GM19351 (cell line): ENCODE measurements around the gene SLC26A1.

ENCODE experiments used
- ATAC-seq: cut with Tn5 transposase; IDR thresholded peaks from one replicate; pipeline ENCODE4 v1.9.1; 2021; ENCODE audit warnings: mild to moderate bottlenecking, moderate library complexity; ENCODE audit not compliant: unreplicated experiment

The SLC26A1 gene

DNA sequence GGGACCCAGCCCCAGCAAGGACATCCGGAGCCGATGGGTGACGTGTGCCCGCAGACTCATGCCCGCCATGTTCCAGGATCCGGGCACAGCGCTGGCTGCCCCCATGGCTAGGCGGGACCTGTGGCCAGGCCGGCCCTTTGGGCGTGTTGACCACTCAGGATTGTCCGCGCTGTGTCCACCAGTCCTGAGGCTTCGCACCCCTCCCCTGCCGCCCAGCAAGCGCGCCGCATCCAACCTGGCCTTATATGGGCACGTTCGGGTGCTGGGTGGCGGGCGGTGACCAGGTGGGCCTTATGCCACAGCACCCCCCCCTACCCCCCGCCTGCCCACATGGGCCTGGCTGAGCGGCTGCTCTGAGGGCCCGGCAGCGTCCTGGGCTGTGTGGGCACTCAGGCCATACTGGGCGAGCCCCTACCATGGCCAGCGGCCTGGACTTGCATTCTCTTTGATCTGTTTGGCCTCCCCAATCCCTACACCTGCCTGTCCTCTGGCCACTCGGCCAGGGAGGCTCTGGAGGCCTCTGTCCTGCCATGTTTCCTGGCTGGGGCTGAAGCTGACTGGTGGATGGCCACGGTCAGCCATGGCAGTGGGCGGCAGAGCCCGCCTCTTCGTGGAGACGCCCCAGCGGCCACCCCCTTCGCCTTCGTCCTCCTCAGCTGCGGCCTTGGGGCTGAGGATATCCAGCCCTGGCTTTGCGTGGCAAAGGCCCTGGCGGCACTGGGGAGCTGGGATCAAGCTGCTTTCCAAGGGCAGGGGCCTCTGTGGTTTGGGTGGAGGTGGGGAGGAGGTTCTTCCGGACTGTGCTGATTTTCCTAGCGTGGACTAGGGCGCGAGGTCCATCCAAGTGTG is 20.2 kb upstream of the SLC26A1 start:
- ATAC-seq, result no peak

DNA sequence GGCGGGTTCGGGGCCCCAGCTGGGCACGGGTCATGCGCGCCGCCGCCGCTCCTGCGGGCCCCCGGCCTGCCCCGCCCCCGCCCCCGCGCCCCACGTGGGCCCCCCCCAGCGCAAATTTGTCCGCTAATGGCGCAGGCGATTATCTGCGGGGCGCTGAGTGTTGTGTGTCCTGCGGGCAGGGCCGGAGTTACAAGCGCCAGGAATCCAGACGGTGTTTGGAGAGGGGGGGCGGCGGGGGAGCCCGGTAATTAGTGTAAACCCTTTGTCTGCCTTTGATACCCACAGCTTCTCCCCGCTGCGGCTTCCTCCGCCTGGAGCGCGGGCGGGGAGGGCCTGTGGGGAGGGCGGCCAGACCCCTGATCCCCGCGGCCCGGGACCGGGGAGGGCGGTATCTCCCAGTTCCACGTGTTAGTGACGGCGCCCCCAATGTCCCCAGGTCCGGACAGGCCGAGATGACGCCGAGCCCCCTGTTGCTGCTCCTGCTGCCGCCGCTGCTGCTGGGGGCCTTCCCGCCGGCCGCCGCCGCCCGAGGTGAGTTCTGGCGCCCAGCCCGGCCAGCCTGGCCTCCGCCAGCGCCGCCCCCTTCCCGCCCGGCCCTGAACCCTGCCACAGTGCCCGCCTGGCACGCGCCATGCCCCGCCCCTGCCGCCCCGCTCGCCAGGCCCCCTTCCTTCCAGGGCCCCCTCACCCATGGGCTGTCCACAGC is 19.0 kb upstream of the SLC26A1 start:
- no peak for ATAC-seq

DNA sequence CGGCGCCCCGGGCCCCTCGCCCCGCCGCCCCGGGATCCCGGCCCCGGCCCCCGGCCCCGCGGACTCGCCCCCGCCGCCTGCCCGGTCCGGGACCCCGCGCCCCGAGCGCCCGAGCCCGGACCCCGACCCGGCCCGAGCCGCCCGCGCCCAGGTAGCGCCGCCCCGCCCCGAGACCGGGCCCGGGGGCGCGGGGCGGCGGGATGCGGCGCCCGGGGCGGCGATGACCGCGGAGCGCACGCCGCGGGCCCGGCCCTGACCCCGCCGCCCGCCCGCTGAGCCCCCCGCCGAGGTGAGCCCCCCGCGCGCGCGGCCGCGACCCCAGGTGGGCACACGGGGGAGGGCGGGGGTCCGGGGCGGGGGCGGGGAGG is 18.4 kb upstream of the SLC26A1 start:
- no peak for ATAC-seq

DNA sequence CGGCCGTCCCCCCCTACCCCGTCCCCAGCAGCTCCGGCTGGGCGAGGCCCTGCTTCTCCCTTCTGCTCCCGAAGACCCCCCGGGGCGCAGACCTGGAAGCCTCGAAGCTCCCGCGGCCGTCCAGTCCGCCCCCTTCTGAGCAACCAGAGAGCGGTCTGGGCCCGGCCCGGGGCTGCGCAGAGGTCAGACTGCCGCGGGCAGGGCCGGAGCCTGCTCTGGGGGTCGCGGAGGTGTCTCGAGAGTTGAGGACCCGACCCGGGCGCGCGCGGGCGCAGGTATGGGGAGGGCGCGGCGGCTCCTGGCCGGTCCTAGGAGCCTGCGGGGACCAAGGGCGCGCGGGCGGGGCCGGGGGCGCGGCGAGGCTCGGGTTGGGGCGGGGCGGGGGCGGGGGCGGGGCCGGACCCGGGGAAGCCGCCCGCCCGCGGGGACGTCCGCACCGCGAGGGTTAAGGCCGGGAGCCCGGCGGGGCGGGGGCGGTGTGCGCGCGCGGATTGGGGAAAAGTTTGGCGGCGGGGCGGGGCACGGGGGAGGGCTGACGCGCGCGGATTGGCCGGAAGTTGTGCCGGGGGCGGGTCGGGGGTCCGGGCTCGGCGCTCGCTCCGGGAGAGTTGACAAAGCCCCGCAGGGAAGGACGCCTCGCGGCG is 17.9 kb upstream of the SLC26A1 start, which contains the start of gene FGFRL1:
Gene FGFRL1, plus strand, starts transcription at position 605 of the 644 bp plus-strand sequence. CDS start 860 bp downstream, outside the sequence.
- peak; percentile 41 for ATAC-seq

DNA sequence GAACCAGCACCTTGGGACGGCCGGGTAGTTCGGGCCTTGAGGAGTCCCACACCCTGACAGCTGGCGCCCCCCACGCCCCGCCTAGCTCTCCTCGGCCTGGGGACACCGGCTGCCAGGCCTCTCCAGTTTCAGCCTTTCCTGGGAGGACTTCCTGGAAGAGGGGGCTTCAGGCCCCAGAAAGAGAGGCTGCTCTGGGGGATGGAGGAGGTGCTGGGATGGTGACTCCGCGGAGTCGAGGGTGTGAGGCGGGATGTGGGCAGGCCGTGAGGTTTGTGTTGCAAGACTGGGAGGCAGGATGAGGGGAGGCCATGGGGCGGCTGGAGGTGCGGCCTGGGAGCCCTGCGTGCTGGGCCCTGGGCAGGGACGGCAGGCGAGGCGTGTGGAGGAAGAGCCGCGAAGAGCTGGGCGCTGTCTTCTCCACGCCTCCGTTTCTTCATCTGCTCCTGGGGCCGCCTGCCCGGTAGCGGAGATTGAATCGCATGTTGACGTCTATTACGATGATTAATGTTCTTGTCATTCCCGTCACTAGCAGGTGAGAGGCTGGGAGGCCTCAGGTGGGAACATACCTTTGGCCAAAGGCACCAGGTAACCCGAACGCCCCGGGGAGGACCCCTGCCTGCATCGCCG is 17.3 kb upstream of the SLC26A1 start:
- no peak for ATAC-seq

DNA sequence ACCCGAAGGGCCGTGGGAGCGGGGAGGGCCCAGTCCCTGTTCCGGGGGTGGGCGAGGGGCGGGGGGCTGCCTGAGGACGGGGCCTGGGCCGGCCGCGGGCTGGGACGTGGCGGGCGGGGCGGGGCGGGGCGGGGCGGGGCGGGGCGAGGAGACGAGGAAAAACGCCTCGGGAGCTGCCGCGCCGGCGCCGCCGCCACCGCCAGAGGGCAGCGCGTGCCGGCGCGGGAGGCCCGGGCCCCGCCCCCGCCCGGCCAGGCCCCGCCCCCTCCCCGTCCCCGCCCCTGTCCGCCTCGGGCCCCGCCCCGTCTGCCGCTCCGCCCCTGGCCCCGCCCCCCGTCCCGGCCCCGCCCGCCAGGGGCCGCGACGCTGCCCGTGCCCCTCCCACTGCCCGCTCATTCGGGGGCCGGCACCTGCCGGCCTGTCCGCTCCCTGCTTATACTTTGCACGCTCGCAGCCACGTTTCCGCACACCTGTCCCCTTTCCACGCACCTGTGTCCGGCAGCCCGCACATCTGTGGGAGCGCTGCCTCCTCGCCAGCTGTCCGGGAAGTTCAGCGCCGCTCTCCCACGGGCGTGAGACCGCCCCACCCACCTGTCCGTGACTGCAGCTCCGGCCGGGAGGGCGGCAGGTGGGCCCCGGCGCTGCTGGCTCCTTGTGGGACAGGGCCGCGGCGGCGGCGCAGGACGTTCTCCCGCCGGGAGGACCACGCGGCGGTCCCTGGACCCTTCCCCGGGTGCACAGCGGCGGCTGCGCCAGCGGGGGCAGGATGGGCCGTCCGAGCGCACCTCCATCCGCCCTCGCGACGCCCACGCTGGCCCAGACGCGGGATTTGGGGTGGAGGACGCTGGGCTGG is 16.6 kb upstream of the SLC26A1 start:
- peak; percentile 36 for ATAC-seq

DNA sequence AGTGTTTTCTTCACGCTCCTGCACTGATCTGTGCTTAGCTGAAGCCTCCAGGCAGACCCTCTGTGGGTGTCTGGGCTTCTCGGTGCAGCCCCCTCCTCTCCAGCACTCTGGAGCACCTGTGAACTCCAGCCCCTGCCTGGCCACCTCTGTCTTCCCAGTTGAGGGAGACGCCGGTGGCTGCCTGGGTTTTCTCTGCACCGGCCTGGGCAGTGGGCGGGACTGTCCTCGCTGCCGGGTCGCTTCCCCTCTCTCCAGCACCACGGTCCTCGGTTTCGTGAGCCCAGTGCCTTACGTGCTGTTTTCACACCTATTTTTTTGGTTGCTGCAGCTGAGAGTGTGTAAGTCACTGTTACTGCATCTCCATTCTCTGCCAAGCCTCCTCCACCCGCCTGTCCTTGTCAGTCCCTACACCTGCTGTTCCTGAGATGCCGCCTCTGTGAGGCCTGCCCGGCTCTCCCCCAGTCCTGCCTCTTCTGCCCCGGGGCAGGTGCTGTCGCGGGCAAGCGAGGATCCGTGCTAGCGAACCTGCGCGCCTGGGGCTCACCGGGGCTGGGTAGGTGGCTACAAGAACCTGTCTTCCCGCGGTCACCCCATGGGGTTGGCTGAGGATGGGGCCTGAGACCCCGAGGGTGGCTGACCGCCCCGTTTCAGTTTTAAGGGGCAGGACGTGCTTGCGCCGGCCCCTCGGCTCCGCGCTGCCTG is 15.8 kb upstream of the SLC26A1 start:
- ATAC-seq, result no peak

DNA sequence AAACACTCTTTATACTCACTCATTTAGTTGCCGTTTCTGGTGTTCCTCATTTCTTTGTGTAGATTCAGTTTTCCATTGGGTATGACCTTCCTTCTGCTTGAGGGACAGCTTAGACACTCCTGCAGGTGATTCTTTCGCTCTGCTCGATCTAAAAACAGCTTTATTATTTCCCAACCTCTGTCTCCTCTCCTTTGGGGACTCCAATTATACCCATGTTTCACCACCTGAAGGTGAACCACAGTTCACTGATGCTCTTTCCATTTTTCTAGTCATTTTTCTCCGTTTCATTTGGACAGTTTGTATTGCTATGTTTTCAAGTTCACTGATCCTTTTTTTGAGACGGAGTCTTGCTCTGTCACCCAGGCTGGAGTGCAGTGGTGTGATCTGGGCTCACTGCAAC is 13.7 kb upstream of the SLC26A1 start:
- no peak for ATAC-seq

DNA sequence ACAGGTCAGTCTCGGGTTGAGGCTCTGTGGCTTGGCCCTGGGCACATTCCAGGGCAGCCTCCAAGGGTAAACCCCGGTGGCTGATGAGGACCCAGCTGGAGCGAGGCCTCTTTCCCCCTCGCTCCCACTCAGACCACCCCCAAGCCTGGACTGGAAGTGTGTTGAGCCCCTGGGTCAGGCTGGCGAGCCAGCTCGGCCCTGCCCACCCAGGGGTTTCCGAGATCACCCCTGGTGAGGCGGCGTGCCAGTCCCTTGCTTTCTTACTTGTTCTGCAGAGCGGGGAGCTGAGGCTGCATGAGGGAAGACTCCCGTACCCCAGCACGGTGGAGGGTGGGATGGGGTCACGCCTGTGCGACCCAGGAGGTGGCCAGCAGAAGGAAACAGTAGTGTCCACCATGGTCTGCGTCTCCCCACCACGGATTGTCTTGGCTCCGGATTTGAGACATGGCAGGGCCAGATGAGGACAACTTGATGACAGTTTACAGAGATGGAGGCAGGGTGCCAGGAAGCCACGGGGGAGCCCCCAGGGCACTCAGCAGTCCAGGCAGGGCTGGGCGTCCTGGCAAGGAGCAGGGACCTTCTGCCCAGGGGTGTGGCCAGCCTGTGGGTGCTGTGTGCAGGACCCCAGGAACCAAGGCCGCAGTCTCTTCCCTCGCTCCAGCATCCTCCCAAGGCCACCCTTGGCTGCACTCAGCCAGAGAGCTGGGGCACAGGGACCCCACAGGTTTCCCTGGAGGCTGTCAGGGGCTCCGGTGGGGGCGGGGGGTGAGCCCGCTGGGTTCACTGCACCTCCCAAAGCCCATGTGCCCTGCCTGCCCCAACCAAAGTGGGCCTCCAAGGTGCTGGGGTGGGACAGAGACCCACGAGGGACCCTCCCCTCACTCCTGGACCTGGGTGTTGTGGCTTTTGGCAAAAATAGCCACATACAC is 11.6 kb upstream of the SLC26A1 start:
- no peak for ATAC-seq

DNA sequence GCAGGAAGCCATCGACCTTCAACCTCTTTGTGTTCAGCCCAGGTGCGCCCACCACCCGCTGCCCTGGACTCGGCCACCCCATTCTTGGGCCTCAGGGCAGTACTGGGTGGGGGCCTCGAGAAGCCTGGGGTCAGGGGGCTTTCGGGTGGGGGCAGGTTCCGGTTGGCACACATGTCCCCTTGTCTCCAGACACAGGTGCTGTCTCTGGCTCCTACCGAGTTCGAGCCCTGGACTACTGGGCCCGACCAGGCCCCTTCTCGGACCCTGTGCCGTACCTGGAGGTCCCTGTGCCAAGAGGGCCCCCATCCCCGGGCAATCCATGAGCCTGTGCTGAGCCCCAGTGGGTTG is 10.8 kb upstream of the SLC26A1 start:
- no peak for ATAC-seq

DNA sequence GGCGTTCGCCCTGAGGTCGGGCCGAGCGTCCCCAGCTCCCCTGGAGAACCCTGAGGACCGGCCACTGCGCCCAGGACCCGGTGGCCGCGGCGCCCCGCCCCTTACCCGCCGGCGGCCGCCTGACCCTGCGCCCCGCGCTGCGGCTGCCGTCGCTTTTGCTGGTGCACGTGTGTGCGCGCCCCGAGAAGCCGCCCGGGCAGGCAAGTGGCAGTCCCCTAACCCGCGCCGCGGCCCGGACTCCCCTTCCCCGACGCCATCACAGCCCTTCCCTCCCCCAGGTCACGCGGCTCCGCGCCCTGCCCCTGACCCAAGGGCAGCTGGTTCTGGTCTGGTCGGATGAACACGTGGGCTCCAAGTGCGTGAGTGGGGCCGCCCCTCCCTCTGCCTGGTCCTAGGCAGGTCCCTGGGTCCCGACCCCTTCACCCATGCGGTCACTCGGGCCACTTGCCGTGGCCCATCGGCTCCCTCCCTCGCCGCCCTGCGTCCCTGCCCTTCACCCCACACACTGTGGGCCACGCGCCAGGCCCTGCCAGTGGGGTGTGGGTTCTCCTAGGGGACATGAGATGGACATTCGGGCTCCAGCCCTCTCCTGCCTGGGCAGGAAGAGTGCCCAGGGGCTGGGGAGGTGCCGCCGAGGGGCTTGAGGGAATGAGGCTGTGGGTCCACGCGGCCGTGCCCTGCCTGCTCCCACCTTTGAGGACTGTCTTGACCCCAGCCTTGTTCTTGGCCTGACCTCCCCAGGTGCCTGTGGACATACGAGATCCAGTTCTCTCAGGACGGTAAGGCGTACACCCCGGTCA is 10.3 kb upstream of the SLC26A1 start:
- no peak for ATAC-seq

DNA sequence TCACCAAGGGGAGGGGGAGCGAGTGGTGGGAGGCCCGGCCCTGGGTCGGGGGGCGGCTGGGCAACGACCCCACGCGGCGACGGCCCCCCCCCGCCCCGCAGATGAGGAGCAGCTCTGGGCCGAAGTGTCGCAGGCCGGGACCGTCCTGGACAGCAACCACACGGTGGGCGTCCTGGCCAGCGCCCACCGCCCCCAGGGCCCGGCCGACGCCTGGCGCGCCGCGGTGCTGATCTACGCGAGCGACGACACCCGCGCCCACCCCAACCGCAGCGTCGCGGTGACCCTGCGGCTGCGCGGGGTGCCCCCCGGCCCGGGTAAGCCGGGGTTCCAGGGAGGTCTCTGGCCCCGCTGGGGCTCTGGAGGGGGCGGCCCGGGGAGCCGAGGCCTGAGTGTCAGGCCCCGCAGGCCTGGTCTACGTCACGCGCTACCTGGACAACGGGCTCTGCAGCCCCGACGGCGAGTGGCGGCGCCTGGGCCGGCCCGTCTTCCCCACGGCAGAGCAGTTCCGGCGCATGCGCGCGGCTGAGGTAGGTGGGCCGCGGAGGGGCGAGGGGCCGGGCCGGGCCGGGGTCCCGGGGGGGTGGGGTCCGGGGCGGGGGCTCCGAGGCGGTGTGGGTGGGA is 9.5 kb upstream of the SLC26A1 start:
- ATAC-seq, result no peak

DNA sequence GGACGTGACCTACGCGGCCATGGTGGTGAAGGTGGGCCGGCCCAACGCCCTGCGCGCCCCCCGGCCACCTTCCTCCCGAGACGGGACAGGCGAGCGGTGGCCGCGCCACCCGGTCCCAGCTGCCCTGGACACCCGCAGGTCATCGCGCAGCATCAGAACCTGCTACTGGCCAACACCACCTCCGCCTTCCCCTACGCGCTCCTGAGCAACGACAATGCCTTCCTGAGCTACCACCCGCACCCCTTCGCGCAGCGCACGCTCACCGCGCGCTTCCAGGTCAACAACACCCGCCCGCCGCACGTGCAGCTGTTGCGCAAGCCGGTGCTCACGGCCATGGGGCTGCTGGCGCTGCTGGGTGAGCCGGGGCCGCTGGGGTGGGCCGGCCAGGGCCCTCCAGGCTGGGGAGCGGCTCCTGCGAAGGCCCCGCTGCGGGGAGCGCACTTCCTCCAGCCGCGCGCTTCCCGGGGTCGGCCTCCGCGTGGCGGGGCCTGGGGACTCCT is 9.0 kb upstream of the SLC26A1 start:
- ATAC-seq, result no peak

DNA sequence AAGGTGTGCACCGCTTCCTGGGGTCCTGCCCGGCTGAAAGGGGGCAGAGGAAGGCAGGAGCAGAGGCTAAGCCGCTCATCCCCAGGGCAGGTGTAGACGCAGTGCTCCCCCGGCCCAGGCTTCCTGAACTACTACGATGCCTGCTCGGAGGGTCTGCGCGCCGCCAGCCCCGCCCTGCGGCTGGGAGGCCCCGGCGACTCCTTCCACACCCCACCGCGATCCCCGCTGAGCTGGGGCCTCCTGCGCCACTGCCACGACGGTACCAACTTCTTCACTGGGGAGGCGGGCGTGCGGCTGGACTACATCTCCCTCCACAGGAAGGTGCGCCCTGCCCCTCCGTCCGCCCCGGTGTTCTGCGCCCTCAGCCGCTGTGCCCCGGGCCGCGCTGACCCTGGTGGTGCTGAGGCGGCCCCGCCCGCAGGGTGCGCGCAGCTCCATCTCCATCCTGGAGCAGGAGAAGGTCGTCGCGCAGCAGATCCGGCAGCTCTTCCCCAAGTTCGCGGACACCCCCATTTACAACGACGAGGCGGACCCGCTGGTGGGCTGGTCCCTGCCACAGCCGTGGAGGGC is 8.4 kb upstream of the SLC26A1 start:
- no peak for ATAC-seq

DNA sequence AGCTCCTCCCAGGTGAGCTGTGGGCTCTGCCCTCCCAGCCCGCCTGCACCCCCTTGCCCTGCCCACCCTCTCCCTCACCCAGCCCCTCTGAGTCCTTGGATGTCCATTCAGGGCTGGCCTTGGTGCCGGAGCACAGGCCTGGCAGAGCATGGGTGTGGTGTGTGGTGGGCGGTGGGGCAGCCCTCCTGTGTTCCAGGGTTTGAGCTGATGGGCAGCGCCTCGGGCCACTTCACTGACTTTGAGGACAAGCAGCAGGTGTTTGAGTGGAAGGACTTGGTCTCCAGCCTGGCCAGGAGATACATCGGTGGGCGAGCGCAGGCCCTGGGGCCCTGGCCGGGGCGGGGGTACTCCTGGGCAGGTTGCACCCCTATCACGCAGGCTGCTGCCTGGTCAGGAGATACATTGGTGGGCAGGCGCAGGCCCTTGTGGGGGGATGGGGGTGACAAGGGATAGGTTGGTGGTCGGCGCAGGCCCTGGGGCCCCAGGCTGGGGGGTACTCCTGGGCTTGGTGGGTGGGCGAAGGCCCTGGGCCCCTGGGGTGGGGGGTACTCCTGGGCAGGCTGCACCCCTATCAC is 7.6 kb upstream of the SLC26A1 start:
- no peak for ATAC-seq

DNA sequence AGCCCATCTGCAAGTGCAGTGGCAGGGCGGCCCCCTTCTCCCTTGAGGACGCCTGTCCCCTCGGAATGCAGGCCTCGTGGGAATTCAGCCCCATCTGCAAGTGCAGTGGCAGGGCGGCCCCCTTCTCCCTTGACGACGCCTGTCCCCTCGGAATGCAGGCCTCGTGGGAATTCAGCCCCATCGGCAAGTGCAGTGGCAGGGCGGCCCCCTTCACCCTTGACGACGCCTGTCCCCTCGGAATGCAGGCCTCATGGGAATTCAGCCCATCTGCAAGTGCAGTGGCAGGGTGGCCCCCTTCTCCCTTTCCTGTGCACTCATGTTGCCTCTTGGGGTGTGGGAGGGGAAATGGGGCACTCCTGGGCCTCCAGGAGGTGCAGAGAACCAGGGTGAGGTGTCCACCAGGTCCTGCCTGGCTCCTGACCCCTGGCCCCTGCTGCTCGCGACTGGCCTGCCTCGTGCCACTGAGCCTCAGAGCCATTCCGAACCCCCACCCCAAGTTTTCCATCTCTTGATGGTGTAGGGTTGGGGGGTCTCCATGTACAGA is 6.8 kb upstream of the SLC26A1 start:
- ATAC-seq, result no peak
